ENCODE measurements around the gene MEN1. TPM values are rescaled to one million over a fixed set of nuclear protein-coding genes. Genes with fewer than 3 reads are reported as not detected.

The MEN1 gene
- total RNA-seq, 4 donors from 2014 or later = 8.6 to 15.8 (median 13.4) TPM

DNA sequence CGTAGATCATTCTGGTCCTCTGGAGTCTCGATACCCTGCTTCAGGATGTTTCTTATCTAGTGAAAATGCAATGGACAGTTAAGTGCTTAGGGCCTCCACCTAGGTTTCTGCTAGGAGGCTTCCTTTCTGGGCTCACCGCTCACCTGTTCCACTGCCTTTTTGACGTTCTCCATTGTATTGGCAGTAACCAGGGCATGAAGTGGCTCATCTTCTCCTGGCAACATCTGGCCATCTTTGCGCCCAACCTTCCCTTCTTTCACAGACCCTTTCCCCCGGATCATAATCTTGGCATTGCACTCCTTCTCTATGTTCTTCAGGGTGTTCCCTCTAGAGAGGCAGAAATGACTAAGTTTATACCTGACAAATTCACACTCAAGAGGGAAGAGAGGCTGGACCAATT is 41.1 kb downstream of the MEN1 start:
- TF ChIP-seq, protein P1, sequence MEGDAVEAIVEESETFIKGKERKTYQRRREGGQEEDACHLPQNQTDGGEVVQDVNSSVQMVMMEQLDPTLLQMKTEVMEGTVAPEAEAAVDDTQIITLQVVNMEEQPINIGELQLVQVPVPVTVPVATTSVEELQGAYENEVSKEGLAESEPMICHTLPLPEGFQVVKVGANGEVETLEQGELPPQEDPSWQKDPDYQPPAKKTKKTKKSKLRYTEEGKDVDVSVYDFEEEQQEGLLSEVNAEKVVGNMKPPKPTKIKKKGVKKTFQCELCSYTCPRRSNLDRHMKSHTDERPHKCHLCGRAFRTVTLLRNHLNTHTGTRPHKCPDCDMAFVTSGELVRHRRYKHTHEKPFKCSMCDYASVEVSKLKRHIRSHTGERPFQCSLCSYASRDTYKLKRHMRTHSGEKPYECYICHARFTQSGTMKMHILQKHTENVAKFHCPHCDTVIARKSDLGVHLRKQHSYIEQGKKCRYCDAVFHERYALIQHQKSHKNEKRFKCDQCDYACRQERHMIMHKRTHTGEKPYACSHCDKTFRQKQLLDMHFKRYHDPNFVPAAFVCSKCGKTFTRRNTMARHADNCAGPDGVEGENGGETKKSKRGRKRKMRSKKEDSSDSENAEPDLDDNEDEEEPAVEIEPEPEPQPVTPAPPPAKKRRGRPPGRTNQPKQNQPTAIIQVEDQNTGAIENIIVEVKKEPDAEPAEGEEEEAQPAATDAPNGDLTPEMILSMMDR (IDR thresholded peaks at IDR 0.05; ENCODE audit: low read depth) = no peak

DNA sequence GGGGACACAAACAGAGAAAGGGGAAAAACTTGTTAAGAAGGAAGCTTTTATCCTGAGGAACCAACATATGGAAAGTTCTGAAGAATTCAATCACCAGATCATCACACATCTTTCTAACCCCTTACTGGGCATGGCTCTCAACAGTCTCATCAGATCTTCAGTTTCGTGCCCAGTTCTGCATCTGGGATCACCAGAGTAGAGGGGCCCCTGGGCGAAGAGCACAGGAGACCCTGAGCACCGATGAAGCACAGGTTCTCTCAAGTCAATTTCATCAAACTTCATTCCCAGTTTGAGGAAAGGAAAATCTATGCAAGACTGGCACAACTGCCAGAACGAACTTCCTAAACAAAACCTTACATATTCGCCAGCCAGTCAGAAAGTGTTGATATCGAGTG is 42.1 kb downstream of the MEN1 start:
- TF ChIP-seq, protein P1 (IDR thresholded peaks at IDR 0.05; ENCODE audit: low read depth) = no peak

DNA sequence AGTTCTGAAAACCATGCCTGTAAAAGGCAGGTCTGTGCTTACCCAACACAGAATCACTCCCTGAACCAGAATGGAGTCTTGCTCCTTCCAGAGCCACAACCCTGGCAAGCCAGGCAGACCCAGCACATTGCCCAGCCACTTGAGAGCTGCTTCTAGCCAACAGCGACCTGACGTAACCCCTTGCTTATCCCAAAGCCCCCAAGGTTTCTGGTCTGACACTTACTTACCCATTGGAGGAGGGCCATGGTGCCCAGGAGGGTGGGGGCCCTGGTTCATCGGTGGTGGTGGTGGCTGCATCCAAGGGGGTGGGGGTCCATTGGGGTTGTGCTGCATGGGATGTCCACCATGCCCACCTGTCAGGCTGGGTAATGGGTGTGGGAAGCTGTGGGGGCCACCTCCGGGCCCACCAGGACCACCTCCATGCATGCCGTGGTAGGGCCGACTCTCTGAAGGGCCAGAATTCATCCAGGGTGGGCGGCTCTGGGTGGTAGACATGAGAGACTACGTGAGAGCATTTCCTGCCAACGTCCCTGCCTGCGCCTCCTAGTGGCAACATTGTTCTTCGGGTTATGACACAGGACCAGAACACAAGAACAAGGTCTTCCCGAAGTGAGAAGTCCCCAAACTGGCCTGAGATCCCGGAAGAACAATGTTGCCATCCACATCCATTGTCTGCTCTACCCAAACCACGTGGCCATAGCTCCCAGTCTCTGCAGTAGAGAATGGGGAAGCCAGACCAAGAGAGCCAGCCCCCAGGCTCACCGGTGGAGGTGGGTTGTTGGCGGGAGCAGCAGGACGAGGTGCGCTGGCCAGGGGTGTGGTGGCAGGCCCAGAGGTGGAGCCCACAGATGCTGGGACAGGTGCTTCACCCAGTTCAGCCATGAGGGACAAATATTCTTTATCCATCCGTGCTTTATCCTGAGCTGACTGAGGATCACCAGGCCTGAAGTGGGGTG is 42.7 kb downstream of the MEN1 start:
- TF ChIP-seq, protein P1 (IDR thresholded peaks at IDR 0.05; ENCODE audit: low read depth) = no peak

DNA sequence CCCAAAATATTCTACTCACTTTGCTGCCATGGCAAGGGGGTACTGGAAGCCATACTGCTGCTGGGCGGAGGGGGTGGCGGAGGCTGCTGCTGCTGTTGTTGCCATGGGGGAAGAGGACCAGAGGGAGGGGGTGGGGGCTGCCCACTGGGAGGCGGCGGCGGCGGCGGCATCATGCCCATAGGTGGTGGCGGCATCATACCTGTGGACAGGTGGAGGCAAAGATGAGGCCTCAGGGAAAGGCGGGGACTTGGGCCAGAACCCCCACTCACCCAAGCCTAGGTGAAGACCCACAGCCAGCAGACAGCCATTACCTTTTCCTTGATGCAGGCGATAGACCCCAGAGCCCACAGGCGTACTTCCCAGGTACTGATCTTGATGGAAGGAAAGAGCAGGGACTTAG is 43.5 kb downstream of the MEN1 start:
- TF ChIP-seq, protein P1 (IDR thresholded peaks at IDR 0.05; ENCODE audit: low read depth) = no peak

DNA sequence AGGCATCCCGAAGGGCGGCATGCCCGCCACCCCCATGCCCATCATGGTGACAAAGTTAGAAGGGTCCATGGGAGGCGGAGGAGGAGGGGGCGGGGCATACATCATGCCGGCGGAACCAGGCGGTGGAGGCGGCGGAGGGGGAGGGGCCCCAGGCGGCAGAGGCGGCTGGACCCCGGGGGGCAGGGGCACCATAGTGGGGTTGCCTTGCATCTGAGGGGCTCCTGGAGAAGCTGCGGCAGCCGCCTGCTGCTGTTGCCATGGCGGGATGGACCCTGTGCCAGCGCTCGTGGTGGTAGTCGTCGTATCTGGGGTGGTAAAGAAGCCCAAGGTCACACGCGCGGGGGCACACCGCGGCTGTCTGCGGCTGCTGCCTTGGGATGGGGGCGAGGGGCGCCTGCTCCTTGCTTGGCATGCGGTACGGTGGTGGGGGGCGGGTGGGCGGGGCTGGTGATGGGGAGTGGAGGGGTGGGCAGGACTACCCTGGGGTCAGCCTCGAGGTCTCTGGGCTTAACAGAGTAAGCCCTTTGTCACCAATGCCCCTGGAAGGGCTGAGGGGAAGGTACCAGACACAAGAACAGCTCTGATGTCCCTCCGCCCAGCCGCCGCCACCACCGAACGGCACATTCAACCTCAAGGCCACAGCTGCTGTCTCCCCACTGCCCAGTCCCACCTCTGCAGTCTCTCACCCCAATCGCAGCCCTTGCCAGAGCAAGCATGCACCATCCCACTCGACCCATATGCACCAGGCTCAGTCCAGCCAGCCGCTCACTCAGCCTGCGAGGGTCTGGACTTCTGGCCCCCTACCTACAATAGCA is 44.3 kb downstream of the MEN1 start:
- TF ChIP-seq, protein P1 (IDR thresholded peaks at IDR 0.05; ENCODE audit: low read depth) = no peak

DNA sequence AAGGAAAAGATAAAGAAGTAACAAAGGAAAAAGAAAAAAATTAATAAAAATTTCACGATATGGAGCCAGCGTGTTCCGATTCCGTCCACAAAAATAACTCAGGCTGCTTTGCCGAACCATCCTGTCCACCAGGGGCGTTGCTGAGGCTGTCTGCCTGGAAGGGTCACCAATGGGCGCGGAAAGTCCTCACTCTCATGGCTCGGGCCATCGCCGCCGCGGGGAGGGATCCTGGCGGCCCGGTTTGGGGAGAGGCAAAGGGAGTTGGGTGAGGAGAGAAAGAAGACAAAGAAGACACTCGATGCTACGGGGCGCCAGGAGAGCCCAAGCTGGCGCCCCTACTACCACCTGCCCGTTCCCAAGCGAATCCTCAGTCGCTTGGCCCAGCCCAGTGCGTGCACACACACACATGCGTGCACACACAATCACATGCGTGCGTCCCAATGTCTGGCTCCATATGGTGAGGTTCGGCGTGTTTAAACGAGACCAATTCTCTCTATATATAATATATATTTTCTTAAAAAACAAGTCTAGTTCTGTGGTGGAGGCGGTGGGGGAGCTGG is 45.0 kb downstream of the MEN1 start:
- TF ChIP-seq, protein P1 (IDR thresholded peaks at IDR 0.05; ENCODE audit: low read depth) = no peak

DNA sequence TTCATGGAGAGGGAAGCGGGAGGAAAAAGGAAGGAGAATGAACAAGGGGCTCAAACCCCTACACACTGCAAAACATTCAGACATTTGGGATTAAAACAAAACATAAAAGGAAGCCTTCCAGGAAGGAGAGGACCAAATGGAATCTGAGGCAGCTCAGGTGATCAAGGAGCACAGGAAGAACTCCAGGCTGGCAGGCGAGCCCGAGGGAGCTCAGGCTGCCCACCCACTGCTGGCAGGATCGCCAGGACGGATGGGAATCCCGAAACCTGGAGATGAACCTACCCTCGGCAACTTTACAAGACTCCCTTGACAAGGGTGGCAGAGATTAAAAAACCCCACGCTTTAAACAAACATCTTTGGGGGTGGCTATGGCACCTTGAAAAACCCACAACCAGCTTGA is 45.6 kb downstream of the MEN1 start:
- TF ChIP-seq, protein P1 (IDR thresholded peaks at IDR 0.05; ENCODE audit: low read depth) = no peak

Measured in subcutaneous adipose tissue (tissue), 4 donors.